Type B pancreatic cell (in vitro differentiated cells): ENCODE measurements around the gene MEX3B. TPM values are rescaled to one million over a fixed set of nuclear protein-coding genes. Genes with fewer than 3 reads are reported as not detected.

Experiments used
- DNase-seq: peaks from one replicate; pipeline ENCODE4 v3.0.0; 2021; ENCODE audit warnings: mixed read lengths; ENCODE audit not compliant: unreplicated experiment; ENCODE audit errors: extremely low spot score
- H3K27ac Mint-ChIP-seq: 2 replicates; pipeline ENCODE4 v1.8.0; 2021; ENCODE audit warnings: mild to moderate bottlenecking, mixed read lengths
- H3K27me3 Mint-ChIP-seq: 2 replicates; pipeline ENCODE4 v1.8.0; 2021; ENCODE audit warnings: mixed read lengths
- H3K36me3 Mint-ChIP-seq: 2 replicates; pipeline ENCODE4 v1.8.0; 2021; ENCODE audit warnings: mixed read lengths
- H3K4me1 Mint-ChIP-seq: one replicate; pipeline ENCODE4 v1.8.0; 2021; ENCODE audit warnings: mixed read lengths; ENCODE audit not compliant: unreplicated experiment
- H3K4me3 Mint-ChIP-seq: 2 replicates; pipeline ENCODE4 v1.8.0; 2021; ENCODE audit warnings: mild to moderate bottlenecking, mixed read lengths
- H3K9me3 Mint-ChIP-seq: 2 replicates; pipeline ENCODE4 v1.8.0; 2021; ENCODE audit warnings: mixed read lengths
- total RNA-seq: library from RNA; stranded (reverse); gene quantifications from 2 replicates; pipeline ENCODE4 v1.2.1, GENCODE V29; 2021; ENCODE audit warnings: low replicate concordance
- TF ChIP-seq, protein P1 (sequence below): fragments of 200-600 bp; sonication (generic); conservative IDR thresholded peaks from 2 replicates; pipeline ENCODE4 v1.5.0; 2021; ENCODE audit warnings: antibody characterized with exemption, mild to moderate bottlenecking

Gene MEX3B
- total RNA-seq, 1 donor from 2014 or later, result 46.1 TPM

DNA sequence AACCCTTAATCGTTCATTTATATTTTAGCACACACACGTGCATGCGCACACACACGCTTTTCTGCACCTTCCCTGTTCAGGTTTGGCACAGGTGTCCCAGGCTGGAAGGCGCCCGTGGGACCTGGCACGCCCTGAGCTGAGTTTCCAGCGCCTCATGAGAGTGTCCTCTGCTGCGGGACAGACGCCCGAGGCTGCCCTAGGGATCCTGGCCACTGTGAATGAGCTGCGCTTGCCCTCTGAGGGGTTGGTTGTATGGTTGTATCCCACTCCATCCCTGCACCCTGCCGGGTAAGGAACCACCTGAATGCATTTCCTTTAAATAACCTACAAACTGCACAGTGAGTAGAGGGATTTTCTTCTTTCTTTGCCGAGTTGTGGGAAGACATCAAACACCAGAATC lies 12.2 kb upstream of the MEX3B start:
- Mint-ChIP-seq H3K9me3 (no peaks in the 10 kb centered on the region), H3K27ac (peak overlapping the region; percentile 24), H3K27me3 (peaks cover 62% of the 10 kb centered on the region), H3K4me3 (no peak overlapping the region), H3K4me1 (peaks cover 7% of the 10 kb centered on the region), H3K36me3 (no peaks in the 10 kb centered on the region)
- DNase-seq, result no peak
- TF ChIP-seq, protein P1, sequence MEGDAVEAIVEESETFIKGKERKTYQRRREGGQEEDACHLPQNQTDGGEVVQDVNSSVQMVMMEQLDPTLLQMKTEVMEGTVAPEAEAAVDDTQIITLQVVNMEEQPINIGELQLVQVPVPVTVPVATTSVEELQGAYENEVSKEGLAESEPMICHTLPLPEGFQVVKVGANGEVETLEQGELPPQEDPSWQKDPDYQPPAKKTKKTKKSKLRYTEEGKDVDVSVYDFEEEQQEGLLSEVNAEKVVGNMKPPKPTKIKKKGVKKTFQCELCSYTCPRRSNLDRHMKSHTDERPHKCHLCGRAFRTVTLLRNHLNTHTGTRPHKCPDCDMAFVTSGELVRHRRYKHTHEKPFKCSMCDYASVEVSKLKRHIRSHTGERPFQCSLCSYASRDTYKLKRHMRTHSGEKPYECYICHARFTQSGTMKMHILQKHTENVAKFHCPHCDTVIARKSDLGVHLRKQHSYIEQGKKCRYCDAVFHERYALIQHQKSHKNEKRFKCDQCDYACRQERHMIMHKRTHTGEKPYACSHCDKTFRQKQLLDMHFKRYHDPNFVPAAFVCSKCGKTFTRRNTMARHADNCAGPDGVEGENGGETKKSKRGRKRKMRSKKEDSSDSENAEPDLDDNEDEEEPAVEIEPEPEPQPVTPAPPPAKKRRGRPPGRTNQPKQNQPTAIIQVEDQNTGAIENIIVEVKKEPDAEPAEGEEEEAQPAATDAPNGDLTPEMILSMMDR, result no peak

DNA sequence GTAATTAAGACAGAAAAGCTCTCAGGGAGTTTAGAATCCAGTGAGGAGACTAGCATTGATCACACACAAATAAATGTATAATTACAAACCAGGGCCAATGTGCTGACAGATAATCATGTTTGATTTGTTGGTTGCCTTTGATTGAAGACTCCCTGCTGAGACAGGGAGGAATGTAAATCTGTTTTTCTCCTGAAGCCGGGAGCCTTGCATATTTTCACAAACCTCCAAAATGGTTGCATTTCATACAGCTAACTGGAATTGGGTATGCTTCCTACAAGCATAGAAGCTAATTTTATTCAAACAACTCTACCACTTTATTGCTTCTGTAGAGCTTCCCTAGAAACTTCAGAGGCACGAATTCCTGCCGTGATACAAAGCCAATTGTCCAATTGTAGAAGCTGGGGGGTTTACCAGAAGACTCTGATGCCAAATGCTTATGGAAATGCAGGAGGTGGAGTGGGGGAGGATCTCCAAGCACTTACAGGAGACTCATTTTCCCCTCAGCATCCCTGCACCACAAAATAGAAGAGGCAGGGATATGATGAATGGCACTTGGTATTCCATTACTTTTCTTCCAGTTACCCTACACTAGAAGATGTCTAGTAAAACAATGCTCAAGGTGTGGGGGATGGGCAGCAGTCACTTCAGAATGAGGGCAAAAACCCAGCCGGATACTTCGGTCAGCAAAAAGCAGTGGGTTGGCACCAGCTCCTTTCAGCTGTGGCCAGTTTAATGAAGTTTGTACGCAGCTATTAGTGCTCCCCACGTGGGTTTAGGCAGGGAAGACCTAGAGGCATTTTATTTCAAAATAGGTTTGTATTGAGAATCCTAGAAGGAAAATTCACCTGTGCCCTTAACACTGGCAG lies 11.4 kb upstream of the MEX3B start:
- peaks cover 54% of the 10 kb centered on the region for H3K27me3 Mint-ChIP-seq
- no peaks in the 10 kb centered on the region for H3K9me3 Mint-ChIP-seq
- H3K27ac Mint-ChIP-seq, result no peak overlapping the region
- DNase-seq, result no peak
- peaks cover 7% of the 10 kb centered on the region for H3K4me1 Mint-ChIP-seq
- TF ChIP-seq, protein P1, result no peak
- no peak overlapping the region for H3K4me3 Mint-ChIP-seq
- H3K36me3 Mint-ChIP-seq, result no peaks in the 10 kb centered on the region

DNA sequence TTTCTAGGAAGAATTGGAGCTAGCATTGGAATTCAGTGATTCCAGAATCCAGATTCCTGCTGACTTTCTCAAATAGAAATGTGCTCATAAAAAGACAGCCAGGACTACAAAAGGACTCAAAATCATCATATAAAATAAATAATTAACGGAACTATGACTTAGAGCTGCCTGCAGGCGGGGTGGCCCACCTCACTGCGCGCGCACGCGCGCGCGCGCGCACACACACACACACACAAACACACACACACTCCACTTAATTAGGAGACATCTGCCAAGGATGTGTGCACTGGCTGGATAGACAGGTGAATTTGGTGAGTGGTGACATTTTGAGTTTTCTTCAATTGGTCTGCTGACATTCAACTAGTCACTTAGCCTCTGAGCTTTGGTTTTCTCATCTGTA lies 6.9 kb upstream of the MEX3B start:
- Mint-ChIP-seq H3K36me3 (no peaks in the 10 kb centered on the region), H3K27me3 (peaks cover 44% of the 10 kb centered on the region), H3K27ac (no peak overlapping the region), H3K9me3 (no peaks in the 10 kb centered on the region), H3K4me3 (no peak overlapping the region), H3K4me1 (peaks cover 8% of the 10 kb centered on the region)
- DNase-seq, result no peak
- TF ChIP-seq, protein P1, result no peak

DNA sequence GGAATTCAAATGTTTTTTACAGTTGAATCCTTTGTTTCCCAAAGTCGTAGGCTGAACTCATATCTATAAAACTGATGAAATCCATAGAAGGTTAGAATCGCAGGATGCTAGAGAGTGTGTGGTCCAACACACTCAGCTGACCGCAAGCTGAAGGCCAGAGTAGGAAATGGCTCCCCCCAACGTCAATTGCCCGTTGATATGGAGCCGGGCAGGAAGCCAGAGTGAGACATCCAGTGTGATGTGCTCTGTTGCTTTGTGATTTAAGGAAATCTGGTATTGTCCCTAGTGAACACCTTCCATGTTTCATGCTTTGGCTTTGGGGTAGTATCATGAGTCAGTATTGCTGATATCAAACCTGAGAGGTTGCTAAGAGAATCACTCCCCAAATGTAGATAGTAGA lies 5.8 kb upstream of the MEX3B start:
- Mint-ChIP-seq H3K4me1 (peaks cover 7% of the 10 kb centered on the region), H3K27me3 (peaks cover 36% of the 10 kb centered on the region), H3K9me3 (no peaks in the 10 kb centered on the region), H3K36me3 (no peaks in the 10 kb centered on the region), H3K27ac (no peak overlapping the region), H3K4me3 (no peak overlapping the region)
- TF ChIP-seq, protein P1, result no peak
- no peak for DNase-seq

DNA sequence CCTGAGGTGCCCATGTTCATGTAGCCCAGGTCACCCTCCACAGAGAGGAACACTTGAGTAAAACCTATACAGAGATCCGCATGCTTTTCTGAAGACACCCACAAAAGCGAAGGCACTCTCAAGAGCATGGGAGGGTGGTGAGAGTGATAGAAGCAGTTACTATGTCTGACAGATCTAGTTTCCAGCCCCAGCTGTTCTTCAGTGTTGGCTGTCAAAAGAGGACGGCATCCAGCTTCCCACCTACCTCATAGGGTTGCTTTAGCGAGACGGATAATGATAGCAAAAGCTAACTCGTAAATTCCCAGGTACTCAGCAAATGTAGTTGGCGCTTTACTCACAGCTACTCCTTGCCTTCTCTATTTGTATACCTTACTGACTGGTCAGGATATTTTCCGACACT lies 3.0 kb upstream of the MEX3B start:
- peaks cover 24% of the 10 kb centered on the region for H3K27me3 Mint-ChIP-seq
- no peak for DNase-seq
- peaks cover 12% of the 10 kb centered on the region for H3K4me1 Mint-ChIP-seq
- peak overlapping the region; percentile 88 for H3K4me3 Mint-ChIP-seq
- no peaks in the 10 kb centered on the region for H3K9me3 Mint-ChIP-seq
- TF ChIP-seq, protein P1, result no peak
- peaks cover 4% of the 10 kb centered on the region for H3K36me3 Mint-ChIP-seq
- H3K27ac Mint-ChIP-seq, result peak overlapping the region; percentile 86
